Activated naive CD4-positive, alpha-beta T cell treated with anti-CD3 and anti-CD28 coated beads, Interleukin-2, amount 50 U/mL, for 72 hours (primary cell): ENCODE results near the gene NT5DC3. TPM values are rescaled to one million over a fixed set of nuclear protein-coding genes. Genes with fewer than 3 reads are reported as not detected.

Experiments
- ATAC-seq, 2 donors: fragments of 150-1000 bp; cut with Tn5 transposase; 2 replicates each; pipeline ENCODE4 v1.10.0; 2021; ENCODE audit warnings: mild to moderate bottlenecking in 2 of 2, moderate library complexity in 2 of 2
- DNase-seq, 2 donors: peaks; one replicate each; pipeline ENCODE4 v3.0.0; 2021 to 2022; ENCODE audit warnings: low spot score in 2 of 2
- H3K27ac Mint-ChIP-seq, 2 donors: one replicate each; pipeline ENCODE4 v1.8.0; 2022; ENCODE audit warnings: mild to moderate bottlenecking in 2 of 2, mixed read lengths in 2 of 2
- H3K36me3 Mint-ChIP-seq, 2 donors: one replicate each; pipeline ENCODE4 v1.8.0; 2022; ENCODE audit warnings: mixed read lengths in 2 of 2
- H3K9me3 Mint-ChIP-seq, 2 donors: one replicate each; pipeline ENCODE4 v1.8.0; 2022; ENCODE audit warnings: mixed read lengths in 2 of 2
- total RNA-seq, 2 donors: library from RNA; stranded (reverse); gene quantifications; one replicate each; pipeline ENCODE4 v1.2.3, GENCODE V29; 2022

Gene NT5DC3
- 1 to 10 TPM; 5.4 to 6.7 TPM for total RNA-seq

DNA sequence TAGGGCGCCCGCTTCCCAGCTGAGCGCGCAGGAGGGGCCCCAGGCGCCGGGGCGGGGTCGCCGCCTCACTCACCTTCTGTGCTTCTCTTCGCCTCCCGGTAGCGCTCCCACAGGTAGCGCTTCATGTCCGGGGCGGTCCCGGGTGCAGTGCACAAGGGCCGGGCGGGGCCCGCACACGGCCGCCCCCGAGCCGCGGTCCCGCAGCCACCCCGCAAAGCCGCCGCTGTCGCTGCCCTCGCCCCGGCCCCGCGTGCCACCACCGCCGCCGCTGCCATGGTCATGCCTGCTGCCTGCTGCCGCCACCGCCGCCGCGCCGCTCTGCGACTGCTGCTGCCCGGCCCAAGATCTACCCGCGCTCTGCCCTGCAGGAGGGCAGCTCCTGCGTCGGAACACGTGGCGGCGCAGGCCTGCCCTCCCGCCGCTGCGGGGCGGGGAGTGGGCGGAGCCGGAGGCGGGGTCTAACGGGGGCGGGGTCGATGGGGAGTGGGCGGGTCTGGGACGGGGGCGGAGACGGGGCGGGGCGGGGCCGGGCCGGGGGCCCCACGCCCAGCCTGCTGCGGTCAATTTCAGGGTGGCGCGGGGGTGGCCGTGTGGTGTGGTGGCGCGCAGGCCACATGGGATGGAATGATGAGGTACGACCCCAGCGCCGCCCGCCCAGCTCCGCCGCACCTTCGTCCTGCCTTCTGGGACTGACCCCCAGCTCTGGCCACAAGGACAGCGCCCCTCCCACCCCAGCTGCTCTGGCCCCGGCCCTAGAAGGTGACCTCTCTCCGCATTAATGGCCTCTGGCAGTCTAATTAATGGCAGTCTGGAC is at the start of gene NT5DC3:
Gene NT5DC3 (minus strand): TSS at position 359 of the 814 bp plus-strand sequence. CDS start 78 bp downstream, at position 281.
- DNase-seq (peak; percentile 84), ATAC-seq (peak; percentile 79 to 90)
- no peaks in the 10 kb centered on the region for H3K36me3 Mint-ChIP-seq
- no peaks in the 10 kb centered on the region for H3K9me3 Mint-ChIP-seq
- peak within 1 kb of the TSS; percentile 88 to 89 for H3K27ac Mint-ChIP-seq

DNA sequence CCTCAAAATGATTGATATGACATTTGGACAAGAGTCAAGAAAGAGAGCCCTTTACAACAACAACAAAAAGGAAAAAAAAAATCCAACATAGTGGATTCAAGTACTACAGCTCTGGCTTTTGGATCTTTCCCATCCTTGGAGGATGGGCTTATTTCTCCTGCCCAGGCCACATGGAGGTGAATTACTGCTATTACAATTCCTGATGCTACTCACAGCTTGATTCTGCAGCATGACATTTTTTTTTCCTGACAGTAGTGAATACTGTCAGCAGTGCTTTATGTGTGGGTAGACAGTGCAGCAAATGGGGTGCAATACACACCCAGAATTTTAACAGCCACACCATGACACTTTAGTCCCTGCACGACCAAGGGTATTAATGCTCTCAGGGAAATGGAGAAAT is 46.7 kb upstream of the NT5DC3 start:
- ATAC-seq (no peak), DNase-seq (no peak)
- H3K27ac Mint-ChIP-seq: no peak overlapping the region
- no peaks in the 10 kb centered on the region for H3K9me3 Mint-ChIP-seq
- H3K36me3 Mint-ChIP-seq: no peaks in the 10 kb centered on the region

DNA sequence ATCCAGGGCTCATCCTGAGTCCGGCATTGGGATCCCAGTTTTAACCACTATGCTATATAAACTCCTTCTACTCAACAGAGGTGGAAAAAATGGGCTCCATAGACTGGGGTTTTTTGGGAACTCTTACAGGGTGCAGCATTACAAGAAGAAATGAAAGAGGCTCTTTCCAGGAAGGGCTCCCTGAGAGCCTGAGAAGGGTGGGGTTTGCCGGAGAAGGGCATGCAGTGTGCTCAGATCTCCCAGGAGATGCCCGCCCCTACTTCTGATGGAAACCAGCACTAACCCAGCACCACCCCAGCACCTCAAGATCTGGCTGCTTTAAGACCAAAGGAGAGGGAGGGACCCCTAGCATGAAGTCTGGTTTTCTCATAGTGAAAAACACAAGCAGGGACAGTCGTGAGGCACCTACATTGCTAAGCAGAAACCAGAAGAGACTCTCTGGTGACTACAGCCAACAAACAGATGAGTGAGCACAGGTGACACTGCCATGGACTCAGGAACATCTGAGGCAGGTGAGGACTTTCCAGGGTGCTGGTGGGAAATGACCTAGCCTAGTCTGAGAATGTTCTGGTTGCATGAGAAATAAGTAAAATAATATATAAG is 45.3 kb upstream of the NT5DC3 start:
- no peaks in the 10 kb centered on the region for H3K9me3 Mint-ChIP-seq
- H3K27ac Mint-ChIP-seq: no peak overlapping the region
- ATAC-seq (peak in 1 of 2 donors; percentile 64), DNase-seq (no peak)
- H3K36me3 Mint-ChIP-seq: no peaks in the 10 kb centered on the region

DNA sequence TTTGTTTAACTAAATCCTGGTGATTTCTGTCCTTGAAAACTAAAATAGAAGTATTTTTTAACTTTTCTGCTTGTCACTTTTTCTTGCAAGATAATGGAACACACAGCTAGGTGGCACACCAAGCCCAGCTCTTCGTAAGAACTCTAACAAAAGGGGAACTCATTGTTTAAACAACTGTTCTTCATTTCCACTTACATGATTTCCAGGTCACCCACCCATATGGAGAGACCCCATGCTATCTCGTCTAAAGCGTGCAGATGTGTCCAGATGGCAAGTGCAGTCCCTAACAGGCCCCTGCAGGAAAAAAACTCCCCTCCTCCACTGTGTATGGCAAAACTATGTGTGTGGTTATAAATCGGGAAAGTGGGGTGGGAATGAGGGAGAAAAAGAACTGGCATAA is 43.3 kb upstream of the NT5DC3 start:
- Mint-ChIP-seq H3K36me3 (no peaks in the 10 kb centered on the region), H3K9me3 (no peaks in the 10 kb centered on the region), H3K27ac (no peak overlapping the region)
- no peak for DNase-seq
- ATAC-seq: peak; percentile 40 to 54

DNA sequence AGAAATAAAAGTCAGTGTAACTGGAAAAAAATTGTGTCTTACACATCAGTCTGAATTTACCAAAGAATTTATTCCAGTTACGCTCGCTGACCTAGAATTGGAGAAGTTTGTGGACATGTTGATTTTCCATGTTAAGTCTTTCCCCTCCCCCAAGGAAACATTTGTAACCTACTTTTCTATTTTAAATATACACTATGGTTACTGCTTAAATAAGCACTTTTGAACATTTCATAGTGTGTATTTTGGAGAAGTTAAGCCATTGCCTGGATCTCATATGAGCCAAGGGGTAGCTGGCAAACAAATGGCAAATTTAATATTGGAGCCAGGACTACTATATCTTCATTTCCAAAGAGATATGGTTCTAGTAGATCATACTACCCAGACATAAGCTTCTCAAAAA is 42.9 kb upstream of the NT5DC3 start:
- no peaks in the 10 kb centered on the region for H3K9me3 Mint-ChIP-seq
- H3K36me3 Mint-ChIP-seq: no peaks in the 10 kb centered on the region
- ATAC-seq: no peak
- H3K27ac Mint-ChIP-seq: no peak overlapping the region
- DNase-seq: no peak

DNA sequence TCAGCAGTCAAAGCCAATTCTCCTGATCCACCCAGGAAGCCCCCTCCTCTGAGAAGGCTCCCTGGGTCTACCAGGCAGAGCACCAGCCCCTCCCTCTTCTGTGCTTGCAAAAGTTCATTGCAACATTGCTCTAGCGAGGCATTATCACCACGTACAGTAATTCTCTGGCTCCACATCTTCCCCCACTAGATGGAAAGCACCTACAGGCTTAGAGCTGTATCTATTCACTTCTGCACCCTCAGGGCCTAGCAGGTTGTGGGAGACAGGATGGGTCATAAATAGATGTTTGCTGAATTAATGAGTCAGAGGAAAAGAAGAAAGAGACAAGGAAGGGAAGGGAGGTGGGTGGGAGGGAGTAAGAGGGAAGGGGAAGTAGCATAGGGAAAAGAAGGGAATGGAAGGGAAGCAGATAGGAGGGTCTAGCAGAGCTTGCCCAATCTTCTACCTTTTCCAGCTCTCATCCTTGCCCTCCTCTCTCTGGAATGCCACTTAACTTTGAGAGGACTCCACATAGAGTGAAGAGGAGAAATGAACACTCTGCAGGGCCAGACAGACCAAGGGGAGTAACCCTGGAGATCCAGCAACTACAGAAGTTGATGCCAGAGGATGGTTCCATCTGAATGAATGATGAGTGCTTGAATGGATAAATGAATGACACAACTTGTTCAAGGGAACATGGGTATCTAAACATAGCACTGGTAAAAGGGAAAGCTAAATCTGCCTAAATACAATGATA is 42.0 kb upstream of the NT5DC3 start:
- Mint-ChIP-seq H3K27ac (no peak overlapping the region), H3K9me3 (no peaks in the 10 kb centered on the region), H3K36me3 (no peaks in the 10 kb centered on the region)
- DNase-seq (no peak), ATAC-seq (no peak)

DNA sequence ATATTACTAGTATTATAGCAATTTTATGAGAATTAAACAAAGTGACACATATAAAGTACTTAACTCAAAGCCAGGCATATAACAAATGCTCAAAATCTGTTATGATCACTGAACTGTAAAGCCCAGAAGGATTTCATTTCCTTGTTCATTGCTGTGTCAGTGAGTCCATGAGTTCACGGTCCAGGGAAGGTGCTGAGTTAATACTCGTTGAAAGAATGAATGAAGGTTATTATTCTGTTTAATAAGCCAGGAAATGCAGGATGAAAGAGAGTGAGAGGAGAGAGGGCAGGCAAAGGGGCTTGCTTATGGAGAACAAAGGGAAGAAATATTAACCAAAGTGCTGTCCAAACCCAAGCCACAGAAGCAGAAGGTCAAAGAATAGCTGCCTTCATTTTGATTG is 40.2 kb upstream of the NT5DC3 start:
- Mint-ChIP-seq H3K36me3 (no peaks in the 10 kb centered on the region), H3K9me3 (no peaks in the 10 kb centered on the region), H3K27ac (peak overlapping the region in 1 of 2 donors; percentile 69)
- ATAC-seq (no peak), DNase-seq (no peak)

DNA sequence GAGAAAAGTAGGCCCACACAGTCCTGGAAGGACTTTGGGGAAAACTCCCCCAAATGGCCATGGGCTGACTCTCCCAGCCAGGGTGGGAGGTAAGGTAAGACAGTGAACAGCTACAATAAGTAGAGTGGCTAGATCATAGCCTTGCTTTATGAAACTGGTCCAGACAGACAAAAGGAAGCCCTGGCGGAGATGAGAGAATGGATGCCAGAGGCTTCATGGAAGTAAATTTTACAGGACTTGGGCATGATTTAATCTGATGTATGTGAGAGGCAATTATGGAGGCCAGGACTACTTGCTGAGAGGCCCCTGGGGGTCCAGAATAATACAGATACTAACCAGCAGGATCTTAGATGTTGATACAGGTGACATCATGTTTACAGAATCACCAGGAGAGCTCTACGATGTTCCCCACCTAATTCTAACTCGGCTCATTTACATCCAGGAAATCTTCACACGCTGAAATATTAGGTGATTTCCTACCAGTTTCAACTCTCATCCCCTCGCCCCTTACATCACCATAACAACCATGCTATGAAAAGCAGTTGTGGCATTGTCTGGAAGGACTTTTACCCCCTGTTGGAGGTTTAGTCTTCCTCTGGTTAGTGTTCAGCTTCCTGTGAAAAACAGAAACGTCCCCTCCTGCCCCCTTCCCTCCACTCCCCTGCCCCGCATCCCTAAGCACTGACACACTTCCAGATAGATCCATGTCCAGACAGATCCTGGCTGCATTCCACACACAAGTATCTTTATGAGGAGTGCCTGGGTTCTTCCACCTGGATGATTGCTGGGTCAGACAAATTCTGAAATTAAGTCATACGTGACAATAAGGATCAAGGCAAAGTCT is 39.5 kb upstream of the NT5DC3 start:
- ATAC-seq (peak in 1 of 2 donors; percentile 17), DNase-seq (no peak)

DNA sequence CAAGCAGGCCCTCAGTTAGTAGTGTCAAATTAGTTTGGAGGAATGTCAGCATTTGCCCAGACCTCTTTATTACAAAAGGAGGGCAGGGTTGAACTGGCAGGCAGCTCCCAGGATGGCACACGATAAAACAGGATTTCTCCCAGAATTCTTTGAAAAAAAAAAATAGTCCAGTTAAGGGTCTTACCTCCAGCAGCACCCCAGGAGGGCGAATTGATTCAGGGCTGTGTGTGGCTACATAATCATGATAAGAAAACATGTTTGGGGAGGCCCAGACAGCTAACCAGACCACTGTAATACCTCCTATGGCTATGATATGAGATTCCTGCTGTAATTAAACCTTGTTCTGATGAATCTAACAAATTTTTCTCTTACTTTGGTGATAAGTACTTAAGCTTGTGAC is 38.8 kb upstream of the NT5DC3 start:
- H3K27ac Mint-ChIP-seq: no peak overlapping the region
- no peak for ATAC-seq
- no peaks in the 10 kb centered on the region for H3K9me3 Mint-ChIP-seq
- H3K36me3 Mint-ChIP-seq: no peaks in the 10 kb centered on the region
- no peak for DNase-seq

More for the DNA sequence above, 39.5 kb upstream of the NT5DC3 start:
- Mint-ChIP-seq H3K9me3 (no peaks in the 10 kb centered on the region), H3K36me3 (no peaks in the 10 kb centered on the region), H3K27ac (no peak overlapping the region)

DNA sequence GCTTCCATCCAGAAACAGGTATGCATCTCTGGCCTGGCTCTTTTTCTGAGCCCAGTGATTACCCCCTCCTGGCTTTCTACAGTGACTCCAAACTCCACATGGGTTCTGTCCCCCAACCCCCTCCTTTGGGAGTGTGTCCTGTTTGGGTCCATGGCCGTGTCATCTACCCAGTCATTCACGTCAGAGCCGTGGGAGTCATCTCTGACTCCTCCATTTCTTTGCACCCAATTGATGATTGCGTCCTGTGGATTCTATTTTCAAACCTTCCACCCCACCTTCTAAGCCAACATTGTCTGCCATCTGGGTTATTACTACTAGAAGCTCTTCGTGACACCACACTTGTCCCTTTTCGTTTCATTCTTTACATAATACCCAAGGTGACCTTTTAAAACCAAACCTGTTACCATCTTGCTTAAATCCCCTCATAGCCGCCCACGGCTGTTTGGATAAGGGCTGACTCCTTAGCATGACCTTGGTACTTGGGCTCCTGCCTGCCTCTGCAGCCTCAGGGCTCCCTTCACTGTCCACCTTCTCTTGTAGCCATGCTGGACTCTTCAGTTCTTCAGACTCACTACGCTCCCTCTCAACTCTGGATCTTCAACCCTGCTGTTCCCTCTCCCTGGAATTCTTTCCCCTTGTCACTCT is 38.1 kb upstream of the NT5DC3 start:
- Mint-ChIP-seq H3K9me3 (no peaks in the 10 kb centered on the region), H3K36me3 (no peaks in the 10 kb centered on the region), H3K27ac (peak overlapping the region in 1 of 2 donors; percentile 51)
- peak; percentile 29 to 56 for ATAC-seq
- no peak for DNase-seq

DNA sequence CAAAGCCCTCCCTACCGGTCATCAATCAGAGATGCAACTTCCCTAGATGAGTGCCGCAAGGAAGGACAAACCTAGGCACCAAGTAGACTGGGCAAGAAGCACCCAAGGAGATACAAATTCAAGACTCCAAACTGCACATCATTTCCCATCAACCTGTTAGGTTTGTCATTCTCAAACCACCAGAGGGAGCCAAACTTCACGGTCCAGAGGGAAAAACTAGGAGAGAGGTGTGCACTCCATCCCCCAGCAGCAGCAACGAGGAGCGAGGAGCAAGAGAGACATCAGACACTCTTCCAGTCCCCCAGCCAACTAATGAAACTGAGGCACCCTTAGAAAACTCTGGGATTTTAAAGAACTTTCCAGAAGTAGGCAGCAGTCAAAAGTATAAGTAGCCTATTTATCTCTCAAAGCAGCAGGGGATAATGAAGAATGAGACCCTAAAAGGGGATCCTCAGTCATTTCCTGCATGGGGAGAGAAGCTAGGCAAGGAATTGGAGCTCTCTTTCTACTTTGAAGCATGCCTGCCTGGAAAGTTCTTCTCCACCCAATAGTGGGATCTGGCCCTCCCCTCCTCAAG is 37.0 kb upstream of the NT5DC3 start:
- peak; percentile 84 to 88 for ATAC-seq
- H3K9me3 Mint-ChIP-seq: no peaks in the 10 kb centered on the region
- H3K36me3 Mint-ChIP-seq: no peaks in the 10 kb centered on the region
- DNase-seq: peak; percentile 60 to 71
- H3K27ac Mint-ChIP-seq: peak overlapping the region; percentile 11 to 51

DNA sequence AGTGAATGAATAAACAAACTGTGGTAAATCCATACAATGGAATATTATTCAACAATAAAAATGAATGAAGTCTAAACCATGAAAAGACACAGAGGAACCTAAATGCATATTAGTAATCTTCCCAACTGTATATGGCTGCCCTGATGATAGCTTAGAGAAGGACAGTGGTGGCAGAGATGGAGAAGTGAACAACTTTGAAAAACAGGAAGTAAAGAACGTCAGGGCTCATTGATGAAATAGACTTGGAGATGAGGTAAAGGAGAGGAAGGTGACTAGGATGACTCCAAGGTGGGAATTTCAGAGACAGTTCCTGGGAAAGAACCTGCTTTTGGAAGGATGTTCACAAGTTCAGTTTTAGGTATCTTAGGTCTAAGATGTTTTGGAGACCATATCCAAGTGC is 36.3 kb upstream of the NT5DC3 start:
- Mint-ChIP-seq H3K27ac (no peak overlapping the region), H3K9me3 (no peaks in the 10 kb centered on the region), H3K36me3 (no peaks in the 10 kb centered on the region)
- no peak for ATAC-seq
- no peak for DNase-seq

DNA sequence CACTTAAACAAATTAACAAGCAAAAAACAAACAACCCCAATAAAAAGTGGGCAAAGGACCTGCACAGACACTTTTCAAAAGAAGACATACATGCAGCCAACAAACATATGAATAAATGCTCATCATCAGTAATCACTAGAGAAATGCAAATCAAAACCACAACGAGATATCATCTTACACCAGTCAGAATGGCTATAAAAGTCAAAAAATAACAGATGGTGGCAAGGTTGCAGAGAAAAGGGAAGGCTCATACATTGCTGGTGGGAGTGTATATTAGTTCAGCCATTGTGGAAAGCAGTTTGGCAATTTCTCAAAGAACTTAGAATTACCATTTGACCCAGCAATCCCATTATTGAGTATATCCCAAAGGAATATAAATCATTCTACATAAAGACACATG is 34.6 kb upstream of the NT5DC3 start:
- ATAC-seq: no peak
- H3K27ac Mint-ChIP-seq: no peak overlapping the region
- no peaks in the 10 kb centered on the region for H3K36me3 Mint-ChIP-seq
- H3K9me3 Mint-ChIP-seq: no peaks in the 10 kb centered on the region
- DNase-seq: no peak

DNA sequence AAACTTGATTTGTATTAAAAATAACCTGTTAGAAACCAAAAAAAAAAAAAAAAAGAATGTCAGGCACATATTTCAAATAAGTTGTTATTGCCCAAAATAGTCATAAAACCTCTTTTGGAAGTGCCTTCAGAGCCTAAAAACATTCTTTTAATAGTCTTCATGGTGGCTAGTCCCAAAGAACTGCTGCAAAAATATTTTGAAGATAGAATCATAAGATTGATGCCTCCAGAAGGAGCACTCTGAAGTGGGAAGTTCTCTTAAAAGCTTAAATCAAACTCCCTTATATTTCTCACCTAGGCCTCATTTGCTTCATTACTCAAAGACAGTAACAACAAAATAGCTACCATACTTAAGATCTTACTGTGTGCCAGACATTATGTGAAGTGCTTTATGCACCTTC is 27.2 kb upstream of the NT5DC3 start:
- no peaks in the 10 kb centered on the region for H3K36me3 Mint-ChIP-seq
- no peaks in the 10 kb centered on the region for H3K9me3 Mint-ChIP-seq
- H3K27ac Mint-ChIP-seq: no peak overlapping the region

DNA sequence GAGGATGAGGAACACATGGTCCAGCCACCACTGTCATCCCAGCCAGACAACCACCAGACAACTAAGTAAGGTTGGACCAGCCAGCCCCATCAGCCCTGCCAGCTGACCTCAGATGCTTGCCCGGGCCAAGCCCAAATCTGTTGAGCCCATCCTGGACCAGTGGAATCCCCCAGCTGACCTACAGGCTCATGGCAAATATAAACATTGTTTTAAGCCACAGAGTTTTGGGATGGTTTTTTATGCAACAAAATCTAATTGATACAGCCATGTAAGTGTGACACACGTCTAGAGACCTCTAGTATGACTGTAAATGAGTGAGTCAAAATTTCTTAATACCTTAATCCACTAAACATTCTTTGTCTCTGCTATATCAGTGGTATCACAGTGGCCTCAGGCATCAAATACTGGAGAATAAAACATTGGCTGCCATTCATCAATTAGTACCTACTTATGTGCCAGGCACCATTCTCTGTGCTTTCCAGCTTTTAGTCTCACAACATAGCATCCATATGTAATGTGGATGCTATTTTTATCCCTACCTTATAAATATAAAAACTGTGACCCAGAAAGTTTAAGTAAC is 24.2 kb upstream of the NT5DC3 start:
- ATAC-seq (no peak), DNase-seq (no peak)
- Mint-ChIP-seq H3K9me3 (no peaks in the 10 kb centered on the region), H3K27ac (no peak overlapping the region), H3K36me3 (no peaks in the 10 kb centered on the region)

More for the DNA sequence above, 27.2 kb upstream of the NT5DC3 start:
- ATAC-seq: no peak
- DNase-seq: no peak
